ENCODE measurements around the gene GRIP1.

Gene GRIP1

DNA sequence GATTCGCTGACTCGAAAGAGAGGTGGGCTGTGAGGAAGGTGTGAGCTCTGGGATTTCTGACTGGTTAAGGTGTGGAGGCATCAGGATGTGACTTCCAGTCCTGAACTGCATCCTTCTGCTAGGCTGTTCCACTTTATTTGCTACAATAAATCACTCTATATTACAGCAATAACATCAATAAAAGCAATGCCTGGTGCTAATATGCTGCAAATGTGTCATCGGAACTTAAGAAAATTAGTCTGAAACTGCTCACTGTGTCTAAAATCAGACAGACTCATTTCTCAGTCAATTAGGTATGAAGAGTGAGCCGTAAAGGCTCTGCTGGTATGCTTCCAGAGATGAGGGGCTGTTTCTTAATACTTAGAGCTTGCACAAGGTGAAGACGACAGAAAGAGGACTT, 250.0 kb downstream of the GRIP1 start:
- no peak for DNase-seq (ENCODE audit: low read depth in 1 of 2, low spot score in 1 of 2)
- Histone ChIP-seq H3K4me3 (replicated peaks; ENCODE audit: insufficient read depth, low read length) (no peak overlapping the region), H3K27ac (replicated peaks) (no peak overlapping the region), H3K27me3 (ENCODE audit: insufficient read depth, poor library complexity, severe bottlenecking) (no peaks in the 10 kb centered on the region)
- TF ChIP-seq, protein P1, sequence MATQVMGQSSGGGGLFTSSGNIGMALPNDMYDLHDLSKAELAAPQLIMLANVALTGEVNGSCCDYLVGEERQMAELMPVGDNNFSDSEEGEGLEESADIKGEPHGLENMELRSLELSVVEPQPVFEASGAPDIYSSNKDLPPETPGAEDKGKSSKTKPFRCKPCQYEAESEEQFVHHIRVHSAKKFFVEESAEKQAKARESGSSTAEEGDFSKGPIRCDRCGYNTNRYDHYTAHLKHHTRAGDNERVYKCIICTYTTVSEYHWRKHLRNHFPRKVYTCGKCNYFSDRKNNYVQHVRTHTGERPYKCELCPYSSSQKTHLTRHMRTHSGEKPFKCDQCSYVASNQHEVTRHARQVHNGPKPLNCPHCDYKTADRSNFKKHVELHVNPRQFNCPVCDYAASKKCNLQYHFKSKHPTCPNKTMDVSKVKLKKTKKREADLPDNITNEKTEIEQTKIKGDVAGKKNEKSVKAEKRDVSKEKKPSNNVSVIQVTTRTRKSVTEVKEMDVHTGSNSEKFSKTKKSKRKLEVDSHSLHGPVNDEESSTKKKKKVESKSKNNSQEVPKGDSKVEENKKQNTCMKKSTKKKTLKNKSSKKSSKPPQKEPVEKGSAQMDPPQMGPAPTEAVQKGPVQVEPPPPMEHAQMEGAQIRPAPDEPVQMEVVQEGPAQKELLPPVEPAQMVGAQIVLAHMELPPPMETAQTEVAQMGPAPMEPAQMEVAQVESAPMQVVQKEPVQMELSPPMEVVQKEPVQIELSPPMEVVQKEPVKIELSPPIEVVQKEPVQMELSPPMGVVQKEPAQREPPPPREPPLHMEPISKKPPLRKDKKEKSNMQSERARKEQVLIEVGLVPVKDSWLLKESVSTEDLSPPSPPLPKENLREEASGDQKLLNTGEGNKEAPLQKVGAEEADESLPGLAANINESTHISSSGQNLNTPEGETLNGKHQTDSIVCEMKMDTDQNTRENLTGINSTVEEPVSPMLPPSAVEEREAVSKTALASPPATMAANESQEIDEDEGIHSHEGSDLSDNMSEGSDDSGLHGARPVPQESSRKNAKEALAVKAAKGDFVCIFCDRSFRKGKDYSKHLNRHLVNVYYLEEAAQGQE (IDR thresholded peaks at IDR 0.05; ENCODE audit: insufficient replicate concordance, low read depth): no peak
- no peak for TF ChIP-seq POLR2AphosphoS5 (IDR thresholded peaks at IDR 0.05; ENCODE audit: low read depth)
- TF ChIP-seq, protein P2, sequence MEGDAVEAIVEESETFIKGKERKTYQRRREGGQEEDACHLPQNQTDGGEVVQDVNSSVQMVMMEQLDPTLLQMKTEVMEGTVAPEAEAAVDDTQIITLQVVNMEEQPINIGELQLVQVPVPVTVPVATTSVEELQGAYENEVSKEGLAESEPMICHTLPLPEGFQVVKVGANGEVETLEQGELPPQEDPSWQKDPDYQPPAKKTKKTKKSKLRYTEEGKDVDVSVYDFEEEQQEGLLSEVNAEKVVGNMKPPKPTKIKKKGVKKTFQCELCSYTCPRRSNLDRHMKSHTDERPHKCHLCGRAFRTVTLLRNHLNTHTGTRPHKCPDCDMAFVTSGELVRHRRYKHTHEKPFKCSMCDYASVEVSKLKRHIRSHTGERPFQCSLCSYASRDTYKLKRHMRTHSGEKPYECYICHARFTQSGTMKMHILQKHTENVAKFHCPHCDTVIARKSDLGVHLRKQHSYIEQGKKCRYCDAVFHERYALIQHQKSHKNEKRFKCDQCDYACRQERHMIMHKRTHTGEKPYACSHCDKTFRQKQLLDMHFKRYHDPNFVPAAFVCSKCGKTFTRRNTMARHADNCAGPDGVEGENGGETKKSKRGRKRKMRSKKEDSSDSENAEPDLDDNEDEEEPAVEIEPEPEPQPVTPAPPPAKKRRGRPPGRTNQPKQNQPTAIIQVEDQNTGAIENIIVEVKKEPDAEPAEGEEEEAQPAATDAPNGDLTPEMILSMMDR (IDR thresholded peaks at IDR 0.05; ENCODE audit: insufficient read depth, low read length): no peak
- TF ChIP-seq SPI1 (IDR thresholded peaks at IDR 0.05; ENCODE audit: borderline replicate concordance, low read depth): no peak
- no peak for TF ChIP-seq GABPA (IDR thresholded peaks at IDR 0.05; ENCODE audit: low read depth)

GRCh38 chr12:66428261-66428660, 250.6 kb downstream of the GRIP1 start:
- no peak for TF ChIP-seq POLR2AphosphoS5 (IDR thresholded peaks at IDR 0.05; ENCODE audit: low read depth)
- TF ChIP-seq, protein P1 (IDR thresholded peaks at IDR 0.05; ENCODE audit: insufficient replicate concordance, low read depth): no peak
- TF ChIP-seq, protein P2 (IDR thresholded peaks at IDR 0.05; ENCODE audit: insufficient read depth, low read length): no peak
- no peaks in the 10 kb centered on the region for H3K27me3 ChIP-seq (ENCODE audit: insufficient read depth, poor library complexity, severe bottlenecking)
- no peak overlapping the region for H3K4me3 ChIP-seq (replicated peaks; ENCODE audit: insufficient read depth, low read length)
- no peak overlapping the region for H3K27ac ChIP-seq (replicated peaks)
- DNase-seq (ENCODE audit: low read depth in 1 of 2, low spot score in 1 of 2): no peak

DNA sequence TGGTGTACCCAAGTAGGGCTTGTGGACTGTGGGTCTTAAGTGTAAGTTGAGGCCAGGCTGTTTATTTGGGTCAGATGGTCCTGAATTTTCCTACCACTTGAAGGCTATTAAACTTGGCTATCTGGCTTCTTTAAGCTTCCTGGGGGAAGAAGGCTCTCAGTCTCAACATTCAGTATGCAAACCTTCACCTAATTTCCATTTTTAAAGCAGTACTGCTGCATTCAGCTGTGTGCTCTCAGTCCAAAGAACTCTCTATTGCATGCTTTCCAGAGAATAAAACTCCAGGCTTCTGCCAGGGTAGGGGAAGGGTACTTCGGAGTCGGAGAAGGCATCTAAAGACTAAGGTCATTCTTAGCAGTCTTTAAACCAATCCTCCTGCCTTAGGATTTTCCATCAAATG, 252.2 kb downstream of the GRIP1 start:
- DNase-seq (ENCODE audit: low read depth in 1 of 2, low spot score in 1 of 2): no peak
- no peak for TF ChIP-seq SPI1 (IDR thresholded peaks at IDR 0.05; ENCODE audit: borderline replicate concordance, low read depth)
- no peak for TF ChIP-seq GABPA (IDR thresholded peaks at IDR 0.05; ENCODE audit: low read depth)
- TF ChIP-seq, protein P1 (IDR thresholded peaks at IDR 0.05; ENCODE audit: insufficient replicate concordance, low read depth): no peak
- TF ChIP-seq, protein P2 (IDR thresholded peaks at IDR 0.05; ENCODE audit: insufficient read depth, low read length): no peak
- TF ChIP-seq POLR2AphosphoS5 (IDR thresholded peaks at IDR 0.05; ENCODE audit: low read depth): no peak
- no peak overlapping the region for H3K27ac ChIP-seq (replicated peaks)
- H3K4me3 ChIP-seq (replicated peaks; ENCODE audit: insufficient read depth, low read length): no peak overlapping the region
- no peaks in the 10 kb centered on the region for H3K27me3 ChIP-seq (ENCODE audit: insufficient read depth, poor library complexity, severe bottlenecking)
